ENCODE results near the gene ROR2.
"Not testable (repeated sequence)": the region's sequence is repeated elsewhere in the genome, so short reads cannot be mapped to it uniquely, and the experiment has no call there.

ROR2 gene

GRCh38 chr9:91564081-91564670 is 385.9 kb downstream of the ROR2 start:
- no peak for DNase-seq (ENCODE audit: low read depth)

- DNase-seq (ENCODE audit: low read depth), result no peak
These were observed 387.6 kb downstream of the ROR2 start for GRCh38 chr9:91562416-91562815.

- DNase-seq (ENCODE audit: low read depth), result no peak
These were observed 389.7 kb downstream of the ROR2 start for GRCh38 chr9:91560301-91560700.

DNA sequence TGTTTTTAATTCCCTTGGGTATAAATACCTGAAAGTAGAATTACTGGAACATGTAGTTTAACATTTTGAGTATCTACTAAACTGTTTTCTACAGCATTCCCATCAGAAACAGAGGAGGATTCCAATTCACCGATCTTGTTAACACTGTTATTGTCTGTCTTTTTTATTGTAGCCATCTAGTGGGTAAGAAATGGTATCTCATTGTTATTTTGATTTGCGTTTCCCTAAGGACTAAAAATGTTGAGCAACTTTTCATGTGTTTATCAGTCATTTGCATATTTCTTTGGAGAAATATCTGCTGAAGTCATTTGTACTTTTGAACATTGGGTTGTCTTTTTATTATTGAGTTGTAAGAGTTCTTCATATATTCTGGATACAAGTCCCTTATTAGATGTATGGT is 391.1 kb downstream of the ROR2 start:
- DNase-seq (ENCODE audit: low read depth), result no peak

DNA sequence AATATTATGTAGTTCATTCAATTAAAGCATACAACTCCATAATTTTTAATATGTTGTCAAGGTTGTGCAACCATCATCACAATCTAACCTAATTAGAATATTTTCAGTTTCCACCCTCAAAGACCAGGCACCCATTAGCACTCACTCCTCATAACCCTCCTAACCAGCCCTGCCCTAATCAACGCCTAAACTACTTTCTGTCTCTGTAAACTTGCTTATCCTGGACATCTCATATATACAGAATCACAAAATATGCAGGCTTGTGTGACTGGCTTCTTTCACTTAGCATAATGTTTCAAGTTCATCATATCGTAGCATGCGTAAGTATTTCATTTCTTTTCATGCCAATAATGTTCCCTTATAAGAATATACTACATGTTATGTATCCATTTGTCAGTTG is 391.6 kb downstream of the ROR2 start:
- no peak for DNase-seq (ENCODE audit: low read depth)

DNA sequence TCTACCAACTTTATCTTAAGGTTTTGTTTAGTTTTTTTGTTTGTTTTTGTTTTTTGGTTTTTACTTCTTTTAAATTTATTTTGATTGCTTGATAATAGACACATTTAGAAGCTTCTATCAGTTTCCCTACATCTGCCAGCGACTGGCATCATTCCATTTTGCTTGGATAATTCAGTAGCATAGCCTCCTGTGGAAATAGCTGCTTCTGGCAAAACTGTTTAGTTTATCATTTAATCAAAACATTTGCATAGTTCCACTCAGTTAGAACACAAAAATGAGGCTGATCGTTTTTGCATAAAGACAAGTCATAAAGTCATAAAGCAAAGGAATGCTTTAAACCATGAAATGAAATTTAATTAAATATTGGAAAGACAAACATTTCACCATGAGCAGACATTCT is 392.7 kb downstream of the ROR2 start:
- DNase-seq (ENCODE audit: low read depth), result no peak

GRCh38 chr9:91555132-91555531 is 394.9 kb downstream of the ROR2 start:
- DNase-seq (ENCODE audit: low read depth), result no peak

DNA sequence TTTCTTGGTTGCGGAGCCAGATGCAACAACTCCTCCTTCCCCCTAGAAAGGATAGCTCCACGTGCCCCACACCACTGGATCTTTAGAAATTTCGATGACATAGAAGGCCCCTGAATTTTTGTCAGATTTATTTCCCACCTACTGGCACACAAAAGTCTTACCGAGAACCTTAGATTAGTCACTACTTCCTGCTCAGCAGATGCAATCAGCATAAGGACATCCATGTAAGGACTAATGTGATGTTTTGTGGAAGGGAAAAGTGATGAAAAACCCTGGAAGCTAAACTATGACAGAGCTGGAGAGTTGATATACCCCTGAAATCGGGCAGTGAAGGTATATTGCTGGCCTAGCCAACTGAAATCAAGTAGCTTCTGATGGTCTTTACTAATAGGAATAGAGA is 400.9 kb downstream of the ROR2 start:
- no peak for DNase-seq (ENCODE audit: low read depth)

DNA sequence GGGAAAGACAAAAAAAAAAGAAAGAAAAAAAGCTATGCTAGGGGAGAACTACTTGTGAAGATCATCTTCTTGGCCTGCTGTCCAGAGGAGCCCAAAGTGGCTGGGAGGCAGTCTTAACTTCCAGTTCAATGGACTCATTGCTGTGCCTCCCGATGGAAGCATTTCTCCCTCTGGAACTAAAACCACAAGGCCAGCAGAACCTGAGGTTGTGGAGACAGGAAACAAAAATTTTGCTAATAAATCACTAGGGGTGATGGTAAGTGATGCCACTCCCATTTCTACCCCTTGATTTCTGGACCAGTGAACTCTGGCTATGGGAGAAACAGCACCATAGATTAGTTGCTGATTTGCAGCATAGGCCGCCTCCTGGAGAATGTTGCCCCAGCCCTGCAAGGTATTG is 402.9 kb downstream of the ROR2 start:
- no peak for DNase-seq (ENCODE audit: low read depth)

DNA sequence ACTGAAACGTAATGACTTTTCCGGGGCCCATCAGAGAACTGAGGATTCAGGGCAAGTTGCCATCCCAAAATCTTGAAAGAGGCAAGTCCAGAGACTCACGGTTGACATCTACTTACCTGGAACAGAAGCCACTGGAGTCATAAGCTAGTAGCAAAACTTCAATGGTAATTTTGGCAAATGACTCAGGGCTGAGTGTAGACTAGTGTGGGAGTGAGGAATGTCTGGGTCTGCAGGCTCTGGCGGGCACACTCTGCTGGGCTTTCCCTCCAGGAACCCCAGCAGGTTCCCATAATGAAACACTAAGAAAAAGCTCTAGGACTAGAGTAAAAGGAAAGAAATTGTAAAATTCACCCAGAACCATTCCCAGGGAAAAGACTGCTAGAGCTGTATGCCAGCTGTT is 403.5 kb downstream of the ROR2 start:
- no peak for DNase-seq (ENCODE audit: low read depth)

- DNase-seq (ENCODE audit: low read depth), result no peak
These were observed 408.3 kb downstream of the ROR2 start for GRCh38 chr9:91541734-91542133.

DNA sequence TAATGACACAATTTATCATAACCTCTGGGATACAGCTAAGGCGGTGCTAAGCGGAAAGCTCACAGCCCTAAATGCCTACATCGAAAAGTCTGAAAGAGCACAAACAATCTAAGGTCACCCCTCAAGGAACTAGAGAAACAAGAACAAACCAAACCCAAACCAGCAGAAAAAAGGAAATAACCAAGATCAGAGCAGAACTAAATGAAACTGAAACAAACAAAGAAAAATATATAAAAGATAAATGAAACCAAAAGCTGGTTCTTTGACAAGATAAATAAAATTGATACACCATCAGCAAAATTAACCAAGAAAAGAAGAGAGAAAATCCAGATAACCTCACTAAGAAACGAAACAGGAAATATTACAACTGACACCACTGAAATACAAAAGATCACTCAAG is 409.5 kb downstream of the ROR2 start:
- not testable (repeated sequence) for DNase-seq (ENCODE audit: low read depth)

DNA sequence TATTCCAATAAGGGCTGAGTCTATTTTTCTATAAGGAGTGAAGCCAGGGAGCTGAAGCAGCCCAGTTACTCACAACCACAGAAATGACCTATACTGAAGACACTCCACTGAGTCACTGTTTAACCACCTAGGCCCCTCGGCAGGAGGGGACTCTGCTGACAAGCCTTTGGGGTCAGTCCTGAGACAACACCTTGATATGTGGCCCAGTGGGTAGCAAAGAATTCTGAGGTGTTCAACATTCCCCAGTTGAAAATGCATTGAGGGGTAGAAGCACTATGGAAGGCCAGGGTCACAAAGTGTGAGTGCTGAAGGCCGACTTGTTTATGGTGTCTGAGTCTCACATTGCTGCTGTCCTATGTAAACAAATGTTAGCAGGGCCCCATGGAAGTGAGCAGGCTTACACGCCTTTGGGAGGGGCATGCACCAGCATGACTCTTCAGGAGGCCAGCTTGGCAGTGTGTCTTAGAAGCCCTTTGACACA is 413.8 kb downstream of the ROR2 start:
- DNase-seq (ENCODE audit: low read depth), result no peak

GRCh38 chr9:91534374-91534773 is 415.7 kb downstream of the ROR2 start:
- DNase-seq (ENCODE audit: low read depth), result no peak

DNA sequence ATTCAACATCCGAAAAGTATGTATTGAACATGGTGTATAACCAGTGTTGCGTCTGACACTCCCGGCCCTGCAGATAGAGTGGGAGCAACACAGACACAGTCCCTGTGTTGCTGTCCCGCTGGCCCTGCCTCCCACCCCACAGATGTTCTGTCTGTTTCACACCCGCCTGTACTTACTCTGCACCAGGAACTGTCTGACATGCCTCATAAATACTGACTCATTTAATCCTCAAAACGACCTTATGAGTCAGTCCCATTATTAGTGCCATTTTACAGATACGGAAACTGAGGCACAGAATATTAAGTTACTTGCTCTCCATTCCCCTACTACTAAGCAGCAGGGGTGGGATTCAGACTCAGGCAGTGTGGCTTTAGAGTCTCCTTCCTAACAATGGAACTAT is 416.6 kb downstream of the ROR2 start:
- no peak for DNase-seq (ENCODE audit: low read depth)

DNA sequence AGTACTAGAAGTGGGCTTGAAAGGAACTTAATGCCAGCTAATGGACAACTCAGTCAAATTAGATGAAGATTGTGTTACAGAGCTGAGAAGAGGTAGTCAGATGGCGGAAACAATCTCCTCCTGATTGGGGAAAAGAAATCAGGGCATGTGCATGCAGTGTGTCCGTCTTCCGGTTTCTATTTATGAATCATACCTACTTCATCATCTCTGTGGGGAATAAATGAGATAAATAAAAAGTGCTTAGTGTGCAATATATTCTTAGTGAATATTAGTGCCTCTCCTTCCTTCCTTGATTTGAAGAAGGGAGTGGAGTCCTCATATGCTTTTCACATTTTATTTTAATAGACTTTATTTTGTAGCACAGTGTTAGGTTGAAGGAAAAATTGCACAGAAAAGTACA is 417.7 kb downstream of the ROR2 start:
- no peak for DNase-seq (ENCODE audit: low read depth)

DNA sequence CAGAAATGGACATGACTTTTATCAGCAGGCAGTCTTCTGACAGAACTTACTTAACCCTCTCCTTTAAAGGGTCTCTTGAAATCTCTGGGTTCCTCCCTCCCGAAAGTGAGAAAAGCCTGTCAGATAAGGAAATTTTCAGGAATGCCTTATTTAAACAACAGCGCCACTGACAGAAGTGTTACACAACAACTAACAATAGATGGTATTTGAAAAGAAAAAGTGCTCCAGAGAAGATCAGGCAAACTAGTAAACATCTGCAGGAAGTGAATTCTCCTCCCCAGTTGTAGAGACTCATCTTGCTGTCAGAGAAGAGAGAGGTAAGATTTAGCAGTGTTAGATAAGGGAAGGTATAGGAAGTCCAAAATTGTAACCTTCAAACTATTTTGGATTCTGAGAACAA is 419.2 kb downstream of the ROR2 start:
- no peak for DNase-seq (ENCODE audit: low read depth)

- no peak for DNase-seq (ENCODE audit: low read depth)
These were observed 427.5 kb downstream of the ROR2 start for GRCh38 chr9:91522481-91522880.

DNA sequence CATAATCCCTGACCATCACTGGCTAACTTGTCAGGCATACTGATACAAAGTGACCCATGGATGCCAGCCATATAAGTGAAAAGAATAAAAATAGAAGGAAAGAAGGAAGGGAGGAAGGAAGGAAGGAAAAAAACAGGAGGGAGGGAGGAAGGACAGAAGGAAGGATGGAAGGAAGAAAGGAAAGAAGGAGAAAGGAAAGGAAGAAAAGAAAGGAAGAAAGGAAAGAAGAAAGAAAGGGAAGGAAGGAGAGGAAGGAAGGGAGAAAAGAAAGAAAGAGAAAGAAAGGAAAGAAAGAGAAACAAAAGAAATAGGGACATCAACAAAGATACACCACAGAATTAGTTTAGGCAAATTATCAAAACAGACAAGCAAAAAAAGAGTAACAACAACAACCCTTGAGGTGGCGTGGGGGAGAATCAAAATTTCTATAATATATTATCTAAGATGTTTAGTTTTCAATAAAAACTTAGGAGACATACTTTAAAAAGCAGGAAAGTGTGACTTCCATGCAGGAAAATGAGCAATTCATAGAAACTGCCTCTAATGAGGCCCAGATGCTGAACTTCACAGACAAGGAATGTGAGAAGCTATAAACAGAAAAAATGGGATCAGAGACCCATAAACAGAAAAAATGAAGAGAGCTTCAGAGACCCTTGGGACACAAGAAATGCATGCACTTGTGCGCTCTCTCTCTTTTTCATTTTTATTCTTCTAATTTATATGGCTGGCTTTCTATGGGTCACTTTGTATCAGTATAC is 430.3 kb downstream of the ROR2 start:
- no peak for DNase-seq (ENCODE audit: low read depth)

- no peak for DNase-seq (ENCODE audit: low read depth)
These were observed 431.6 kb downstream of the ROR2 start for GRCh38 chr9:91518462-91518861.

- no peak for DNase-seq (ENCODE audit: low read depth)
These were observed 432.2 kb downstream of the ROR2 start for GRCh38 chr9:91517801-91518200.

DNA sequence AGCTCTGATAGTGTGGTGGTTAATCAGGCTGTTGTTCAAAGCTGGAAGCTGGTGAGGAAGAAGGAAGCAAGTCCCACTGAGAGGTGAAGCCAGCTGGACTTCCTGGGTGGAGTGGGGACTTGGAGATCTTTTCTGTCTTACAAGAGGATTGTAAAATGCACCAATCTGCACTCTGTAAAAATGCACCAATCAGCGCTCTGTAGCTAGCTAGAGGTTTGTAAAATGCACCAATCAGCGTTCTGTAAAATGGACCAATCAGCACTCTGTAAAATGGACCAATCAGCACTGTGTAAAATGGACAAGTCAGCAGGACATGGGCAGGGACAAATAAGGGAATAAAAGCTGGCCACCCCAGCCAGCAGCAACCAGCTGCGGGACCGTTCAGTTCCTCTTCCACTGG is 432.7 kb downstream of the ROR2 start:
- DNase-seq (ENCODE audit: low read depth), result not testable (repeated sequence)

- no peak for DNase-seq (ENCODE audit: low read depth)
These were observed 433.3 kb downstream of the ROR2 start for GRCh38 chr9:91516777-91517176.

DNA sequence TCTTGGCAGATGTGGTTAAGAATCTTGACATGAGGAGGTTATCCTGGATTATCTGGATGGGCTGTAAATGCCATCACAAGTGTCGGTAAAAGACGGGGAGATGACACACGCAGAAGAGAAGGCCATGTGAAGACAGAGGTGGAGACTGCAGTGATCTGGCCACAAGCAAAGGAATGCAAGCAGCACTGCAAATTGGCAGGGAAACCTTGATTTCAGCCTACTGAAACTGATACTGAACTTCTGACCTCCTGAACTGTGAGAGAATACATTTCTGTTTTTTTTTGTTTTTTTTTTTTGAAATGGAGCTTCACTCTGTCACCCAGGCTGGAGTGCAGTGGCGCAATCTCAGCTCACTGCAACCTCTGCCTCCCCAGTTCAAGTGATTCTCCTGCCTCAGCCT is 433.9 kb downstream of the ROR2 start:
- no peak for DNase-seq (ENCODE audit: low read depth)

Measured in stimulated activated CD8-positive, alpha-beta memory T cell treated with anti-CD3 and anti-CD28 coated beads, Interleukin-12 subunit alpha, Interleukin-12 subunit beta, amount 100 ng/mL, for 4 hours (primary cell).